GM18858 (cell line): ENCODE results near the gene SOX4.

Source experiments
- ATAC-seq: cut with Tn5 transposase; IDR thresholded peaks from one replicate; pipeline ENCODE4 v1.9.1; 2021; ENCODE audit not compliant: unreplicated experiment

The SOX4 gene

DNA sequence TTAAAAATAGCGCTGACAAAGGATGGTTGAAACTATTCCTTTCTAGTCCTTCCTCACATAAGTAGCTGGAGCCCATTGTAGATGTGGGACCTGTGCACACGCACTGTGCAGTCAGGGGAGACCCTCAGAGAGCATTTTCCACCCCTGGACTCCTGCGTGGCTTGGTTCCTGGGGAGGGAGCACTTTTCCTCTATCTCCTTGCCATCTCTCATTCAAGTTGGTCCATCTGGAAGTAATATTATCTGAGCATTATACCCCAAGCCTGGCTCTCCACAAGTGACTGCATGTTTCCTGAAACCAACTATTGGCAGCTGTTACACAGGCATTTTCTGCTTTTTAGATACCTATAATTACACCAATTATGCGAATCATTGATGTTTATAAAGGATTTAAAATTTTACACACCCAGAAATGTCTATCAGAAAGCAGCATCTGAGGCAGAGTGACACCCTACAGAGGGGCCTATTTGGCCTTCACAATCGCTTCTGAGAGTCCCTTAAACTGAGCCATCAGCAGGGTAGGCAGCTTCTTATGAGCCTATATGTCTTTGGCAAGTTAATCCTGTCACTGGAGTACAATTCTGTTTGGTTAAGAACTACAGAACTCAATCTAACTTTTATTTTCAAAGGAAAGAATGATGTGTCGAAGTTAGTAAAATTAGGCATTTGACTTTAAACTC lies 18.7 kb downstream of the SOX4 start:
- ATAC-seq, result no peak

DNA sequence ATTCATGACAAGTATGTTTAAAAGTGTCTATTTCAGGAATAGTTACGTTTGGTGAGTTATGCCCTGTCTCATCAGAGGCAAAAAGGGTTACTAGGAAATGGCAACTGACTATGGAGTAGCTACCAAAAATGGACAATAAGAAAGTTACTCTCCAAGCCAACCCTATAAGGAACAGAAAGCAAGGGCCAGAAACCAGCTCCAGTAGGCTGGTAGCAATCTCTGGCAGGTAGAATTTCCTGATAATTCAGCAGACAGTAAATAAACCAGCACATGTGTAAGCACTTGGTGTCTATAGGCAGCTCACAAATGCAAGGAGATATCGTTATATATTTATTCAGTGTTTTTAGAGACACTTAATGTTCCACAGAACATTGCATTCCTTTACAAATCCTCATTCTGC lies 20.3 kb downstream of the SOX4 start:
- ATAC-seq, result no peak

DNA sequence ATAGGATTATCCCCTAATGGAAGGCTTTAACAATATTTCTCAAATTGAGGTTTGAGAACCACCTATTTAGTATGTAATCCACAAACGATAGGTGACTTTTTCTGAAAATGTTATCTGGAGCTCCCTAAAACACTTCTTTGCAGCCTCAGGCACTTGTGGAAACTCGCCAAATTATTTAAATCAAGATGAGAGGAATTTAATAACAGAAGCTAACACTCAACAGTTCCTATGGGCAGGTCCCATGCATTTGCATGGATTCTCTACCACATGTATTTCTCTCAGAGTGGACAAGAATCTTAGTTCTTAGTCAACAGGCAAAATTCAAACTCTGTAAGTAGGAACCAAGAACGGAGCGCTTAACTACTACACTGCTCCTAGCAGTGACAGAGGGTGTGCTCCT lies 20.7 kb downstream of the SOX4 start:
- ATAC-seq, result no peak

DNA sequence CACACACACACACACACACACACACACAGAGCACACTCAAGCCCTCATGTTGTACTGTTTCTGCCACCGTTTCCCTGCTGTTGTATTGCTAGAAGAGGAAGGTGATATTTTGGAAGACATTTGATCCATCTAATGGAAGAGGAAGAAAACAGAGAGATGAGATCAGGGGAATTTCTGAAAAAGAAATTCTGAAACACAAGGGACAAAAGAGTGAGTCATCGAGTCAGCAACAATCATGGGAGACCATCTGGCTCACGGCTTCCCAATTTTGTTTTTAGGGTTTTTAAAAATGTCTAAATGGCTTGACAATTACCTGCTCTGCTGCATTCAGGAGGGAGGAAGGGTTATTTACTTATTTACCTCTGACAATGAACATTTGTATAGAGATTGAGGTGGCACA lies 22.0 kb downstream of the SOX4 start:
- no peak for ATAC-seq

DNA sequence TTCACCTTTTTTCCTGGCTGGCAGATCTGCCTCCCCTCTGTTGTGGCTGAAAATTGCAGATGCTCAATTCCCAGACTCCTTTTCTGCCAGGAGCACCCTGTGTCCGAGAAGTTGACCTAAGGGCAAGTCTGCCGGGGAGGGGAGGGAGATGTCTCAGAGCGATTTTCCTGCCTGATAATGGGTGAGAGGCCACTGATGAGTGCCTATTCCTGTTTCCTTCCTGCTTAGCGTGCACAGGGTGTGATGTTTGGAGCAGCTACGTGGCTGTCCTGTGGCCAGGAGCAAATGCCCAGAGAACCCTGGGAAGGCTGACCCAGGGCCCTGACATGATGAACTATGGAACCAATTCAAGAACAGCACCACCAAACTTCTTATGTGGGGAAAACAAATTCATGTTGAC lies 22.5 kb downstream of the SOX4 start:
- no peak for ATAC-seq

DNA sequence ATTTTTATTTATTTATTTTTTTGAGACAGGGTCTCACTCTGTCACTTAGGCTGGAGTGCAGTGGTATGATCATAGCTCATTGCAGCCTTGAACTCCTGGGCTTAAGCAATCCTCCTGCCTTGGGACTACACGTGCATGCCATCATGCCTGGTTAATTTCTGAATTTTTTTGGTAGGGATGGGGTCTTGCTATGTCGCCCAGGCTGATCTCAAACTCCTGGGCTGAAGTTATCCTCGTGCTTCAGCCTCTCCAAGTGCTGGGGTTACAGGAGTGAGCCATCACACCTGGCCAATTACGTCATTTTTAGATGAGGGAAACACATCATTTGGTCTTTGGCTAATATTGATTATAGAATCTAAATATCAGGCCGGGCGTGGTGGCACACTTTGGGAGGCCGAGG lies 32.1 kb downstream of the SOX4 start:
- ATAC-seq, result no peak

DNA sequence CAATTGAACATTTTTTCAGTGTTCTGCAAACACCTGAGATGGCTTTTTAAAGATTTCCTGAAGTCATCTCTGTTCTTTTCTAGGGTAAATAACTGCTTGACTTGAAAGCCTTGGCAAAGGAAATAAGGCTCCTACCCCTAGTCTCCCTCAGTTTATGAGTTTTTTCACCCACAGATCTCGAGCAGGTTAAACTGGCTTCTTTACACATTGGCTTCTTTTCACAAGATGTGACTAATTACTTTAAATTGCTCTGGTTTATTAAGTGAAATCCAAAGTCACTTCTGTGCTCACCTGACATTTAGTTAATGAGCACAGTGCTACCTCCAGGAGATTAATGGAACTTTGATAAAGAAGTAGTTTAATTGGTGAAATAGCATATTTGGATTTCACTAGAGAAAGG lies 33.2 kb downstream of the SOX4 start:
- ATAC-seq, result no peak

DNA sequence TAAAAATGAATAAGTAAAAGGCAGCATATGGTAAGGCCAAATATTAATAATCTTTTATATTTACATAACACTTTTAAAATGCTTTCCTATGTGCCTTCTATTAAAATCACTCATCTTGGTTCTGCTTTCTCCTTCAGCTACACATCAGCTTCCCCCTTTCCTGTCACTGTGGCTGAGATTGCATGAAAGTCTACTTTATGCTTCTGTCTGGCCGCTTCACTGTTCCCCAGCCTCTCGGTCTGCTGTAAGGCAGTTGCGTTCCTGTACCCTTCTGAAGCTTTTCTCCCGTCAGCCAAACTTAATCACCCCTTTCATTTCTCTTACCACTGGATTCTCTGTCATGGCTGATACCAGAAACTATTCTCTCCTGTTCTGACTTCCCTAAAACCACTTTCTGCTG lies 34.6 kb downstream of the SOX4 start:
- no peak for ATAC-seq

DNA sequence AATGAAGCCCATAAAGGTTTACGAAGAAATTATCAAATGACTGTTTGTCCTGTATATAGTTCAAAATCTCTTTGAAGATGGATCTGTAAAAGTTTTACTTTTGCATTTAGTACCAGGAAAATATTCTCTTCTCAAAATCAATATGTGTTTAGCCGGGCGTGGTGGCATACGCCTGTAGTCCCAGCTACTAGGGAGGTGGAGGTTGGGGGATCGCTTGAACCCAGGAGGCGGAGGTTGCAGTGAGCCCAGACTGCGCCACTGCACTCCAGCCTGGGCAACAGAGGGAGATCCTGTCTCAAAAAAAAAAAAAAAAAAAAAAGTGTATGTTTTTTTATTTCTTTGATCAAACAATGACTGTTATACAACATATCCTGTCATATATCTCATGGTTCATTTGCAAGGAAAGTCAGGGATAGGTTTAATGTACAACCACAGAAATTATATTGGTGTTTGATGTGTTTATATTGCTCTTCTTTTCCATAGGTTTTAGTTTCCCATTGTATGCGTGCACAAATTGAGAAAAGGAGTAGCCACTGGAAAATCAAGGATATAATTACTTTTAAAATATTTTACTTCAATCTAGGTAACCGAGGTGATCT lies 40.1 kb downstream of the SOX4 start:
- no peak for ATAC-seq

DNA sequence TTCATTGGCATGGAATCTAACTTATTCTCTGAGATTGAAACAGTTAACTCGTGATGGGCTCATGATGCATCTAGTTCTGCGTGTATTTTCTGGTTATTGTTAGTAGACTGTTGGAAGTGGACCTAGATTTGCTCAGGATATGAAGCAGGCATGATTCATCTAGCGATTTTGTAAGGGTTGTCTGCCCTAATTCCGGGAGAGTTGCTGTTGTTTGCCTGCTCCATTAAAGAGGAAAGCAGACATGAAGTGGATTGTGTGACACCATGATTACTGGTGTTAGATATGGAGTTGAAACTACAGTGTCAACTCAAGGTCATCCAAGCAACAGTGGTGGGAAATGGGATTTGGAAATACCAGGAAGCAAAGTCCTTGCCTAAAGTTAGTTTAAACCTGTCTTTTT lies 41.0 kb downstream of the SOX4 start:
- ATAC-seq, result no peak

DNA sequence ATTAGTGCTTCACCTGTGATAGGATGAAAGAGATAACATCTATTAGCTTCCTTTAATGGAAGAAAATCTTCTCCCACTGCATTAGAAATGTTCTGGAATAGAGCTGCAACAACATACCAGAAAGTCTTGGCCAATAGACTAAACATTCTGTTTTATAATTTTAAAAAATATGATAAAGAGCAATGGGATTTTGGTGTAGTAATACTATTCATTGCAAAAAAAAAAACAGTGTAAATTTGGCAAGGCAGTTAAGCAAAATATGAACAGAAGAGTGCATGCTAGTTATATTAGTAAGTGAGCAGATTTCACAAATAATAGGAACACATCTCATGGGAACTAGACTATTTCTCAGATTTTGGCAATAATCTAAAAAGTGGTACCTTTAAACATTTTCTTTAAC lies 43.3 kb downstream of the SOX4 start:
- ATAC-seq, result no peak

DNA sequence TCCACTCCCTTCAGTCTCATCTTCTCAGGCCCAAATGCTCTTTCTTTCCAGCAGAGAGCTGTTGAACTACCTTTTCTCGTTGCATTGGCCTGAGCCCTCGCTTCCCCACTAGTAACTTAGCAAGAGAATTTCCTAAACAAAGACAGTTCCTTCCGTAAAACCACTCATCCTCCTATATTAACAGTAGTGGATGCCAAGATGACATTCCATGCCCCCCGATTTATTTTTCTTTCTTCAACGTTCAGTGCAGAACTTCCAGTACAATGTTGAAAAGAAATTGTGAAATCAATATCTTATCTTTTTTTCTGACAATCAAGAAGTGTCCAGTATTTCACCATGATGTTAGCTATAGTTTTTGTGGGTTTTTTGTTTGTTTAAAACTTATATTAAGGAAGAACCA lies 45.8 kb downstream of the SOX4 start:
- no peak for ATAC-seq
